HL-60/S4 treated with phorbol 12-myristate 13-acetate at 8.2 ng/mL for 4 days and 3 days (cell line): ENCODE measurements around the gene DHH.

Source experiments
- in situ Hi-C: fragments of 300-500 bp; cut with MboI; formaldehyde crosslinking; loops from 2 replicates; pipeline ENCODE4 v1.15.0; 2022; ENCODE audit warnings: low sequenced_read_pairs

Gene DHH

DNA sequence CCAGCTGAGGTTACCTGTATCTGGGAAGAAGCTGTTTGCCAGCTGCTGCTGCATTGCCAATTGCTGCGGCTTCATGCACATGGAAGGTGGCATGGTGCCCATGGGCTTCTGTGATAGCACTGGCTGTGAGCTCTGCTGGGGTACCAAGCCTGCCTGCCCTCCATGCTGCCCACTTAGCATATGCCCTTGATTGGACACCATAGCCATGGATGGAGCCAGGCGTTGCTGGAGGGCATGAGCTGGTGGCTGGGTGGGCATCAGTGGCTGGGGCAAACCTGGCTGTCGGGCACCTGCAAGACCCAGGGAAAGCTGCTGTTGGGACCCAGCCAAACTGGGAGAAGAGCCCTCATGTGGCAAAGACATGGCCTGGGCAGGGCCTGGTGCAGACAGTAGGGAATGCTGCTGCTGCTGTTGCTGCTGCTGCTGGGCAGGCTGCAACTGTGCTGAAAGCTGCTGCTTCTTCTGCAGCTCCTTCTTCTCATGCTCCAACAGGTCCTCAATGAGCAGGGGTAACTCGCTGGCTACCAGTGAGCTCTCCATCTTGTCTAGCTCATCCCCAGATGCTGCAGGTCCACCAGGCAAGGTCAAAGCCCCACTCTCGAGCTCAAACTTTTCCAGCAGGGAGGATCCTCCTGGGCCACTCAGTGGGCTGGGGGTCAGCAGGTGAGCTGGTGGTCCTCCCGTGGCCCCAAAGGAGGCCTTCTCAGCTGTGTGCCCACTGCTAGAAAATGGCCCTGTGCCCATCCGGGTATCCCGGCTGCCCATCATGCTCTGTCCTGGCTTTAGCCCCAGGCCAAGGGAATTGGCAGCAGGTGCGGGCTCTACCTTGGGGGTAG is 57.3 kb downstream of the DHH start:
- in situ Hi-C loops = no loop called here
